ACC112 (cell line): ENCODE data around the gene SLC4A2.

Experiments used
- H2AFZ ChIP-seq: fragments of 200-600 bp; sonication (generic); one replicate; pipeline ENCODE4 v1.6.0; 2017; ENCODE audit warnings: antibody characterized with exemption, low read length; ENCODE audit not compliant: unreplicated experiment
- H3K27ac ChIP-seq: fragments of 200-600 bp; sonication (generic); 2 replicates; pipeline ENCODE4 v1.5.1; 2014; ENCODE audit warnings: low read depth, mild to moderate bottlenecking, antibody characterized with exemption, low read length, moderate library complexity
- H3K27me3 ChIP-seq: fragments of 200-600 bp; sonication (generic); 2 replicates; pipeline ENCODE4 v1.6.1; 2014; ENCODE audit warnings: mild to moderate bottlenecking, antibody characterized with exemption, low read length, moderate library complexity, mixed read lengths; ENCODE audit not compliant: insufficient read depth
- H3K36me3 ChIP-seq: fragments of 200-600 bp; sonication (generic); 2 replicates; pipeline ENCODE4 v1.6.1; 2016; ENCODE audit warnings: mild to moderate bottlenecking, antibody characterized with exemption, low read length, moderate library complexity, mixed read lengths; ENCODE audit not compliant: insufficient read depth
- H3K4me1 ChIP-seq: fragments of 200-600 bp; sonication (generic); one replicate; pipeline ENCODE4 v1.6.1; 2016; ENCODE audit warnings: low read length, mixed read lengths; ENCODE audit not compliant: insufficient read depth, unreplicated experiment, control insufficient read depth
- H3K4me3 ChIP-seq: fragments of 200-600 bp; sonication (generic); 2 replicates; pipeline ENCODE4 v1.5.1; 2014; ENCODE audit warnings: mild to moderate bottlenecking, low read depth, low read length
- H3K79me2 ChIP-seq: fragments of 200-600 bp; sonication (generic); one replicate; pipeline ENCODE4 v1.6.0; 2016; ENCODE audit warnings: low read length; ENCODE audit not compliant: control insufficient read depth, unreplicated experiment, insufficient read depth

The SLC4A2 gene

GRCh38 chr7:151075662-151075971 lies 16.2 kb downstream of the SLC4A2 start:
- no peak overlapping the region for H2AFZ ChIP-seq
- H3K4me3 ChIP-seq, result no peak overlapping the region
- 0 out of 2 replicates have a peak, but pooled peaks cover 4% of the 10 kb centered on the region for H3K36me3 ChIP-seq
- H3K27ac ChIP-seq, result no peak overlapping the region
- H3K79me2 ChIP-seq, result peaks cover 15% of the 10 kb centered on the region
- no peaks in the 10 kb centered on the region for H3K27me3 ChIP-seq
- H3K4me1 ChIP-seq, result peaks cover 22% of the 10 kb centered on the region

GRCh38 chr7:151075978-151076426 lies 16.6 kb downstream of the SLC4A2 start:
- H3K79me2 ChIP-seq, result peaks cover 15% of the 10 kb centered on the region
- H3K27me3 ChIP-seq, result no peaks in the 10 kb centered on the region
- peaks cover 22% of the 10 kb centered on the region for H3K4me1 ChIP-seq
- no peak overlapping the region for H3K27ac ChIP-seq
- no peak overlapping the region for H2AFZ ChIP-seq
- 0 out of 2 replicates have a peak, but pooled peaks cover 4% of the 10 kb centered on the region for H3K36me3 ChIP-seq
- no peak overlapping the region for H3K4me3 ChIP-seq

GRCh38 chr7:151076863-151077704 lies 17.7 kb downstream of the SLC4A2 start:
- Histone ChIP-seq H3K79me2 (peaks cover 19% of the 10 kb centered on the region), H3K27me3 (no peaks in the 10 kb centered on the region), H3K36me3 (no peaks in the 10 kb centered on the region), H3K4me3 (no peak overlapping the region), H2AFZ (no peak overlapping the region), H3K4me1 (peaks cover 29% of the 10 kb centered on the region), H3K27ac (no peak overlapping the region)

GRCh38 chr7:151077705-151078232 lies 18.4 kb downstream of the SLC4A2 start:
- no peak overlapping the region for H3K4me3 ChIP-seq
- no peak overlapping the region for H3K27ac ChIP-seq
- no peaks in the 10 kb centered on the region for H3K36me3 ChIP-seq
- peaks cover 26% of the 10 kb centered on the region for H3K79me2 ChIP-seq
- peaks cover 31% of the 10 kb centered on the region for H3K4me1 ChIP-seq
- no peak overlapping the region for H2AFZ ChIP-seq
- no peaks in the 10 kb centered on the region for H3K27me3 ChIP-seq

GRCh38 chr7:151078233-151079040 lies 19.0 kb downstream of the SLC4A2 start:
- Histone ChIP-seq H3K79me2 (peaks cover 29% of the 10 kb centered on the region), H3K4me3 (peak overlapping the region; percentile 73; the same call in 1 of the 2 replicates), H3K27ac (no peak overlapping the region), H3K4me1 (peaks cover 31% of the 10 kb centered on the region), H3K27me3 (no peaks in the 10 kb centered on the region), H3K36me3 (no peaks in the 10 kb centered on the region), H2AFZ (no peak overlapping the region)

GRCh38 chr7:151079199-151079910 lies 20.0 kb downstream of the SLC4A2 start:
- Histone ChIP-seq H3K4me1 (peaks cover 31% of the 10 kb centered on the region), H3K27me3 (no peaks in the 10 kb centered on the region), H3K36me3 (no peaks in the 10 kb centered on the region), H2AFZ (no peak overlapping the region), H3K79me2 (peaks cover 29% of the 10 kb centered on the region), H3K27ac (no peak overlapping the region), H3K4me3 (peak overlapping the region; percentile 73)

GRCh38 chr7:151080067-151080521 lies 20.7 kb downstream of the SLC4A2 start:
- Histone ChIP-seq H3K27me3 (no peaks in the 10 kb centered on the region), H3K79me2 (peaks cover 29% of the 10 kb centered on the region), H3K27ac (peak overlapping the region; percentile 35; the same call in 1 of the 2 replicates), H3K36me3 (no peaks in the 10 kb centered on the region), H3K4me3 (peak overlapping the region; percentile 73), H2AFZ (no peak overlapping the region), H3K4me1 (peaks cover 31% of the 10 kb centered on the region)

- H2AFZ ChIP-seq, result no peak within 1 kb of the TSS
- H3K4me1 ChIP-seq, result peaks cover 31% of the 10 kb centered on the region
- no peaks in the 10 kb centered on the region for H3K27me3 ChIP-seq
- H3K27ac ChIP-seq, result peak within 1 kb of the TSS; percentile 59
- H3K36me3 ChIP-seq, result no peaks in the 10 kb centered on the region
- H3K4me3 ChIP-seq, result peak within 1 kb of the TSS; percentile 73
- peaks cover 29% of the 10 kb centered on the region for H3K79me2 ChIP-seq
These were observed 21.3 kb downstream of the SLC4A2 start, which contains the start of gene FASTK for GRCh38 chr7:151080522-151081169. Gene FASTK (minus strand): TSS chr7:151080809. CDS start chr7:151080766, 43 bp downstream.

- Histone ChIP-seq H3K27ac (peak overlapping the region; percentile 59), H3K4me3 (peak overlapping the region; percentile 73), H3K4me1 (peaks cover 31% of the 10 kb centered on the region), H3K79me2 (peaks cover 29% of the 10 kb centered on the region), H3K27me3 (no peaks in the 10 kb centered on the region), H2AFZ (no peak overlapping the region), H3K36me3 (no peaks in the 10 kb centered on the region)
These were observed 22.0 kb downstream of the SLC4A2 start for GRCh38 chr7:151081170-151082101.
